ENCODE results near the gene TFDP1.

DNA sequence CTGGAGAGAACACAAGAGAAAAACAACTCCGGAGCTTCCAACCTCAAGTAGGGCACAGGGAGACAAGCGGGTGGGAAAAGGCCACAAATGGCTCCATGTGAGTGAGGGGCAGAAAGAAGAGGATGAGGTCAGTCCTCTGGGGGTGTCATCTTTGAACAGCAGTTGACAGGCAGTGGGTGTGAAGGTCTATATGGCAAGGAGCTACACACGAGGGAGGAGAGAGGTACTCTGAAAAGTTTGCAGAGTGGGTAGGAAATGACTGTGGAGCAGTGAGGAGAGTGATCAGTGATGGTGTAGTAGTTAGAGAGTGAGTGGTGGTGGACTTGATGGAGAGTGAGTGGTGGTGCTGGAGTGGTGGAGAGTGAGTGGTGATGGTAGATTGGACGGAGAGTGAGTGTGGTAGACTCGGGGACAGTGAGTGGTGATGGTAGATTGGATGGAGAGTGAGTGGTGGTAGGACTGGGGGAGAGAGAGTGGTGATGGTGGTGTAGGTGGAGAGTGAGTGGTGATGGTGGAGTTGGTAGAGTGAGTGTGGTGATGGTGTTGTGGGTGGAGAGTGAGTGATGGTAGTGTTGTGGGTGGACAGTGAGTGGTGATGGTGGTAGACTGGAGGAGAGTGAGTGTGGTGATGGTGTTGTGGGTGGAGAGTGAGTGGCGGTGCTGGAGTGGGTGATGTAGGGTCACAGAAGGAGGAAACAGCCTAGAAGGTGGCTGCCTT, 4.0 kb downstream of the TFDP1 start:
- TF ChIP-seq TCF12 (IDR thresholded peaks at IDR 0.05; ENCODE audit: low read depth) (no peak), EP300 (IDR thresholded peaks at IDR 0.05; ENCODE audit: borderline replicate concordance) (no peak), EGR1 (IDR thresholded peaks at IDR 0.05) (no peak), FOXM1 (IDR thresholded peaks at IDR 0.05; ENCODE audit: borderline replicate concordance, low read depth) (no peak), RAD21 (IDR thresholded peaks at IDR 0.05; ENCODE audit: low read depth) (no peak), CREB1 (IDR thresholded peaks at IDR 0.05; ENCODE audit: low read depth) (no peak), YY1 (IDR thresholded peaks at IDR 0.05; ENCODE audit: low read depth) (no peak), TEAD4 (IDR thresholded peaks at IDR 0.05) (no peak), CEBPB (IDR thresholded peaks at IDR 0.05) (no peak)
- TF ChIP-seq, protein P1, sequence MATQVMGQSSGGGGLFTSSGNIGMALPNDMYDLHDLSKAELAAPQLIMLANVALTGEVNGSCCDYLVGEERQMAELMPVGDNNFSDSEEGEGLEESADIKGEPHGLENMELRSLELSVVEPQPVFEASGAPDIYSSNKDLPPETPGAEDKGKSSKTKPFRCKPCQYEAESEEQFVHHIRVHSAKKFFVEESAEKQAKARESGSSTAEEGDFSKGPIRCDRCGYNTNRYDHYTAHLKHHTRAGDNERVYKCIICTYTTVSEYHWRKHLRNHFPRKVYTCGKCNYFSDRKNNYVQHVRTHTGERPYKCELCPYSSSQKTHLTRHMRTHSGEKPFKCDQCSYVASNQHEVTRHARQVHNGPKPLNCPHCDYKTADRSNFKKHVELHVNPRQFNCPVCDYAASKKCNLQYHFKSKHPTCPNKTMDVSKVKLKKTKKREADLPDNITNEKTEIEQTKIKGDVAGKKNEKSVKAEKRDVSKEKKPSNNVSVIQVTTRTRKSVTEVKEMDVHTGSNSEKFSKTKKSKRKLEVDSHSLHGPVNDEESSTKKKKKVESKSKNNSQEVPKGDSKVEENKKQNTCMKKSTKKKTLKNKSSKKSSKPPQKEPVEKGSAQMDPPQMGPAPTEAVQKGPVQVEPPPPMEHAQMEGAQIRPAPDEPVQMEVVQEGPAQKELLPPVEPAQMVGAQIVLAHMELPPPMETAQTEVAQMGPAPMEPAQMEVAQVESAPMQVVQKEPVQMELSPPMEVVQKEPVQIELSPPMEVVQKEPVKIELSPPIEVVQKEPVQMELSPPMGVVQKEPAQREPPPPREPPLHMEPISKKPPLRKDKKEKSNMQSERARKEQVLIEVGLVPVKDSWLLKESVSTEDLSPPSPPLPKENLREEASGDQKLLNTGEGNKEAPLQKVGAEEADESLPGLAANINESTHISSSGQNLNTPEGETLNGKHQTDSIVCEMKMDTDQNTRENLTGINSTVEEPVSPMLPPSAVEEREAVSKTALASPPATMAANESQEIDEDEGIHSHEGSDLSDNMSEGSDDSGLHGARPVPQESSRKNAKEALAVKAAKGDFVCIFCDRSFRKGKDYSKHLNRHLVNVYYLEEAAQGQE (IDR thresholded peaks at IDR 0.05; ENCODE audit: low read depth) = no peak
- TF ChIP-seq, protein P2, sequence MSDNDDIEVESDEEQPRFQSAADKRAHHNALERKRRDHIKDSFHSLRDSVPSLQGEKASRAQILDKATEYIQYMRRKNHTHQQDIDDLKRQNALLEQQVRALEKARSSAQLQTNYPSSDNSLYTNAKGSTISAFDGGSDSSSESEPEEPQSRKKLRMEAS (IDR thresholded peaks at IDR 0.05) = no peak
- TF ChIP-seq, protein P3, sequence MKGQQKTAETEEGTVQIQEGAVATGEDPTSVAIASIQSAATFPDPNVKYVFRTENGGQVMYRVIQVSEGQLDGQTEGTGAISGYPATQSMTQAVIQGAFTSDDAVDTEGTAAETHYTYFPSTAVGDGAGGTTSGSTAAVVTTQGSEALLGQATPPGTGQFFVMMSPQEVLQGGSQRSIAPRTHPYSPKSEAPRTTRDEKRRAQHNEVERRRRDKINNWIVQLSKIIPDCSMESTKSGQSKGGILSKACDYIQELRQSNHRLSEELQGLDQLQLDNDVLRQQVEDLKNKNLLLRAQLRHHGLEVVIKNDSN (IDR thresholded peaks at IDR 0.05) = no peak
